Stimulated activated CD8-positive, alpha-beta memory T cell treated with anti-CD3 and anti-CD28 coated beads, Interleukin-7, amount 100 ng/mL, for 4 hours (primary cell): ENCODE measurements around the gene CEP192.
"Not testable (repeated sequence)": the region's sequence is repeated elsewhere in the genome, so short reads cannot be mapped to it uniquely, and the experiment has no call there.

Experiments used
- DNase-seq, 2 donors: peaks; one replicate each; pipeline ENCODE4 v3.0.0-alpha.2; 2020; ENCODE audit warnings: low read depth in 2 of 2

Gene CEP192

GRCh38 chr18:12993439-12993838 is 2.3 kb downstream of the CEP192 start:
- DNase-seq = no peak

GRCh38 chr18:12995424-12995823 is 4.3 kb downstream of the CEP192 start:
- DNase-seq = no peak

GRCh38 chr18:12995952-12996477 is 4.9 kb downstream of the CEP192 start:
- DNase-seq = no peak

GRCh38 chr18:12996661-12997292 is 5.6 kb downstream of the CEP192 start:
- no peak for DNase-seq

- DNase-seq = not testable (repeated sequence)
These were observed 6.2 kb downstream of the CEP192 start for GRCh38 chr18:12997330-12997729.

GRCh38 chr18:12998332-12999060 is 7.3 kb downstream of the CEP192 start:
- DNase-seq = no peak

- DNase-seq = no peak
These were observed 12.3 kb downstream of the CEP192 start for GRCh38 chr18:13003466-13003896.

- DNase-seq = no peak
These were observed 13.2 kb downstream of the CEP192 start for GRCh38 chr18:13004396-13004795.

GRCh38 chr18:13005289-13005688 is 14.1 kb downstream of the CEP192 start:
- DNase-seq = no peak

GRCh38 chr18:13006531-13007247 is 15.5 kb downstream of the CEP192 start:
- DNase-seq = no peak

- no peak for DNase-seq
These were observed 16.0 kb downstream of the CEP192 start for GRCh38 chr18:13007248-13007560.

GRCh38 chr18:13011719-13012118 is 20.6 kb downstream of the CEP192 start:
- DNase-seq = no peak

GRCh38 chr18:13014232-13014631 is 23.1 kb downstream of the CEP192 start:
- DNase-seq = no peak

GRCh38 chr18:13014818-13015217 is 23.7 kb downstream of the CEP192 start:
- DNase-seq = no peak

GRCh38 chr18:13017247-13017875 is 26.2 kb downstream of the CEP192 start:
- DNase-seq = no peak

GRCh38 chr18:13018374-13018773 is 27.2 kb downstream of the CEP192 start:
- no peak for DNase-seq

GRCh38 chr18:13019301-13019700 is 28.1 kb downstream of the CEP192 start:
- no peak for DNase-seq

- DNase-seq = no peak
These were observed 31.5 kb downstream of the CEP192 start for GRCh38 chr18:13022644-13023043.

GRCh38 chr18:13025233-13025632 is 34.1 kb downstream of the CEP192 start:
- no peak for DNase-seq

GRCh38 chr18:13026583-13027270 is 35.6 kb downstream of the CEP192 start:
- no peak for DNase-seq

GRCh38 chr18:13028869-13029268 is 37.7 kb downstream of the CEP192 start:
- DNase-seq = no peak

GRCh38 chr18:13032173-13032572 is 41.0 kb downstream of the CEP192 start:
- no peak for DNase-seq
